PC-9 (cell line): ENCODE data around the gene SLC6A6.

Experiments
- EZH2 ChIP-seq: fragments of 200-600 bp; sonication (generic); IDR thresholded peaks from 2 replicates; pipeline ENCODE4 v1.8.0; 2017; ENCODE audit warnings: antibody characterized with exemption, low read depth
- TF ChIP-seq, protein P1 (sequence below): fragments of 200-600 bp; sonication (generic); conservative IDR thresholded peaks from 2 replicates; pipeline ENCODE4 v1.6.1; 2017; ENCODE audit warnings: mixed run types, antibody characterized with exemption, mild to moderate bottlenecking, moderate library complexity

DNA sequence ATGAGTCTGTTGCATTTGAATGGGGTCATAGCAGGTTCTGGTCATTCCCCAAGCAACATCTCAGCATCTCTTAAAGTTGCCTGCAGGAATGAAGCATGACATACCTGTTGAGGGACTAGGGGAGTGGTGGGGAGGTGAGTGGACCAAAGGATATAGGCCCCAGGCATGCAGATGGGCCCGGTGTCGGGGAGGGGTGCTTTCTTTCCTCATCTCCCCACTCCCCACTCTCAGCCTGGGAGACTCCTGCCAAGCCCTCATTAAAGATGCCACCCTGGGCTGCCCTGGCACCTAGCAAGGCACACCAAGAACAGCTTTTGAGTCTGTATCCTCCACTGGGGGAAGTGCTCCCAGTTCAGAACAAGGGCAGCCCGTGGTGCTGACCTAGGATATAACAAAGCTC lies 83.6 kb downstream of the SLC6A6 start:
- TF ChIP-seq, protein P1, sequence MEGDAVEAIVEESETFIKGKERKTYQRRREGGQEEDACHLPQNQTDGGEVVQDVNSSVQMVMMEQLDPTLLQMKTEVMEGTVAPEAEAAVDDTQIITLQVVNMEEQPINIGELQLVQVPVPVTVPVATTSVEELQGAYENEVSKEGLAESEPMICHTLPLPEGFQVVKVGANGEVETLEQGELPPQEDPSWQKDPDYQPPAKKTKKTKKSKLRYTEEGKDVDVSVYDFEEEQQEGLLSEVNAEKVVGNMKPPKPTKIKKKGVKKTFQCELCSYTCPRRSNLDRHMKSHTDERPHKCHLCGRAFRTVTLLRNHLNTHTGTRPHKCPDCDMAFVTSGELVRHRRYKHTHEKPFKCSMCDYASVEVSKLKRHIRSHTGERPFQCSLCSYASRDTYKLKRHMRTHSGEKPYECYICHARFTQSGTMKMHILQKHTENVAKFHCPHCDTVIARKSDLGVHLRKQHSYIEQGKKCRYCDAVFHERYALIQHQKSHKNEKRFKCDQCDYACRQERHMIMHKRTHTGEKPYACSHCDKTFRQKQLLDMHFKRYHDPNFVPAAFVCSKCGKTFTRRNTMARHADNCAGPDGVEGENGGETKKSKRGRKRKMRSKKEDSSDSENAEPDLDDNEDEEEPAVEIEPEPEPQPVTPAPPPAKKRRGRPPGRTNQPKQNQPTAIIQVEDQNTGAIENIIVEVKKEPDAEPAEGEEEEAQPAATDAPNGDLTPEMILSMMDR = no peak
- TF ChIP-seq EZH2 = no peak
